ENCODE data around the gene SEMA4C.

- TF ChIP-seq, protein P1, sequence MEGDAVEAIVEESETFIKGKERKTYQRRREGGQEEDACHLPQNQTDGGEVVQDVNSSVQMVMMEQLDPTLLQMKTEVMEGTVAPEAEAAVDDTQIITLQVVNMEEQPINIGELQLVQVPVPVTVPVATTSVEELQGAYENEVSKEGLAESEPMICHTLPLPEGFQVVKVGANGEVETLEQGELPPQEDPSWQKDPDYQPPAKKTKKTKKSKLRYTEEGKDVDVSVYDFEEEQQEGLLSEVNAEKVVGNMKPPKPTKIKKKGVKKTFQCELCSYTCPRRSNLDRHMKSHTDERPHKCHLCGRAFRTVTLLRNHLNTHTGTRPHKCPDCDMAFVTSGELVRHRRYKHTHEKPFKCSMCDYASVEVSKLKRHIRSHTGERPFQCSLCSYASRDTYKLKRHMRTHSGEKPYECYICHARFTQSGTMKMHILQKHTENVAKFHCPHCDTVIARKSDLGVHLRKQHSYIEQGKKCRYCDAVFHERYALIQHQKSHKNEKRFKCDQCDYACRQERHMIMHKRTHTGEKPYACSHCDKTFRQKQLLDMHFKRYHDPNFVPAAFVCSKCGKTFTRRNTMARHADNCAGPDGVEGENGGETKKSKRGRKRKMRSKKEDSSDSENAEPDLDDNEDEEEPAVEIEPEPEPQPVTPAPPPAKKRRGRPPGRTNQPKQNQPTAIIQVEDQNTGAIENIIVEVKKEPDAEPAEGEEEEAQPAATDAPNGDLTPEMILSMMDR (IDR thresholded peaks at IDR 0.05) = no peak
- TF ChIP-seq POLR2A (IDR thresholded peaks at IDR 0.05; ENCODE audit: low read depth) = no peak
Observed at GRCh38 chr2:96895032-96895745, 25.3 kb upstream of the SEMA4C start.
